GM12892 (cell line): ENCODE results near the gene ATF6.

Source experiments
- DNase-seq: peaks from one replicate; pipeline ENCODE4 v3.0.0; 2011; ENCODE audit not compliant: insufficient read length
- FAIRE-seq: peaks from 2 replicates; lab custom pipeline; 2011; peaks lifted over from hg19 to GRCh38; lab: Jason Lieb, UNC
- POLR2A ChIP-seq: IDR thresholded peaks from 2 replicates; pipeline ENCODE4 v1.6.1; 2011; ENCODE audit warnings: low read depth, low read length, control low read depth
- POLR2AphosphoS5 ChIP-seq: IDR thresholded peaks from 2 replicates; pipeline ENCODE4 v1.6.1; 2011; ENCODE audit warnings: low read depth, low read length, control low read depth
- TAF1 ChIP-seq: IDR thresholded peaks from 2 replicates; pipeline ENCODE4 v1.6.1; 2011; ENCODE audit warnings: low read depth, mild to moderate bottlenecking, control low read depth, low read length, borderline replicate concordance

Gene ATF6

DNA sequence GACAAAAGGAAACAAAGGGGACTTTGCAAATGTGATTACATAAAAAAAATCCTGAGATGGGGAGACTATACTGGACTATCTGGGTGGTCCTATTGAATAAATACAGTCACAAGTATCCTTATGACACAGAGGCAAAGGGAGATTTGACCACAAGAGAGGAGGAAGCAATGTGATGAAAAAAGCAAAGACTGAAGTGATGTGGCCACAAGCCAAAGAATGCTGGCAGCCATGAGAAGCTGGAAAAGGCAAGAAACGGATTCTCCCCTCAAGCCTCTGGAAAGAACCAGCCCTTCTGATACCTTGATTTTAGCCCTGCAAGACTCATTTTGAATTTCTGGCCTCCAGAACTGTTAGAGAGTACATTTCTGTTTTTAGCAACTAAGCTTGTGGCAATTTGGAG lies 221.2 kb downstream of the ATF6 start:
- DNase-seq: no peak
- FAIRE-seq: no peak
- TF ChIP-seq POLR2A (no peak), TAF1 (no peak), POLR2AphosphoS5 (no peak)

DNA sequence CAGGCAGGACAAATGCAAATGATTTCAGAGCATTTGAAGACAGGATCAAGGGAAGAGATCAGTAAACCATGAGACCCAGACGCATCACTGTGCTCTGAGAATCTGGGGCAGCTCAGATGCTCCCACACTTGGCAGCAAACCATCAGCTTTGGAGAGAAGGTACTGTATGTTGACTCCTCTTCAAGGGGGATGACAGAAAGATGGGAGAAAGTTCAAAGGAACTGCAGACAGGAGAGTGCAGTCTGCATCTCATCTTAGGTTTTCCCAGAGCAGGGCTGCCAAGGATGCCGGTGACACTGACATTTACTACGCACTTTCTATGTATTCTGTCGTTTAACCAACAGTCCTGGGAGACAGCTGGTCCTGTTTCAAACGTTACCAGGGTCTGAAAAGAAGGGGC lies 221.8 kb downstream of the ATF6 start:
- FAIRE-seq (no peak), DNase-seq (no peak)
- TF ChIP-seq POLR2A: no peak
- no peak for TF ChIP-seq TAF1
- no peak for TF ChIP-seq POLR2AphosphoS5

DNA sequence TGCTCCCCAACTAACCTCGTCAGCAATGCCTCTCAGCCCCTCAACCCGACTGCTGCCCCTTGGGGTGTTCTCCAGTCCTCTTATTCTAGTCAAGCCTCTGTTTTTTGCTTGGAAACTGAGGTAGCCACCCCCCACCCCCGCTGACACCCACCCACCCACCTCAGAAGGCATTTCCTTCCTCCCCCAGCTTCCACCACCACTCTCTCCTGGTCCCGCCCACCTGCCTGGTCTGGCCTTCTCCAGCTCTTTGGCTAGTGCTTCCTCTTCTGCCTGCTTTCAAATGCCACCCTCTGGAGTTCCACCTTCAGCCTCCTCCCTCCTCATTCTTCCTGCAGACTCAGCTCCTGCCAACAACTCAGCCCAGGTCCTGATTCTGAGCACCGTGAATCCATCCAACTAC lies 222.3 kb downstream of the ATF6 start:
- DNase-seq (no peak), FAIRE-seq (no peak)
- TF ChIP-seq POLR2AphosphoS5 (no peak), POLR2A (no peak), TAF1 (no peak)

DNA sequence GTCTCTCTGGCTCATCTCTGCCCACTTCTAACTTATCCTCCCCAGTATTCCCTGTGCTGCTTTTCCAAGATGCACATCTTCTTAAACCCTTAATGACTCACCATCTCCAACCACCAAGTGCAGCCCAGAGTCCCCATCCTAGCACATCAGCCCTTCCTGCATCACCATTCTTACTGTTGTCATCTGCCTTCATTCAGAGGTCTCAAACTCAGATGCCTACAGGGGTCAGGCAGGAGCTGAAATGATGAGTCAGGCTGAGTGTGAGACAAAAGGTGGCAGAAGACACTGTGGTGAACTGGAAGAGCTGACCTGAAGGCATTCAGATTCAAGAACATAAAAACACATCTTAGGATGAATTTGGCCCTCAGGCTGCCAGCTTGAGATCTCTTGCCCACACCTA lies 223.0 kb downstream of the ATF6 start:
- FAIRE-seq (no peak), DNase-seq (no peak)
- TF ChIP-seq TAF1 (no peak), POLR2A (no peak), POLR2AphosphoS5 (no peak)

DNA sequence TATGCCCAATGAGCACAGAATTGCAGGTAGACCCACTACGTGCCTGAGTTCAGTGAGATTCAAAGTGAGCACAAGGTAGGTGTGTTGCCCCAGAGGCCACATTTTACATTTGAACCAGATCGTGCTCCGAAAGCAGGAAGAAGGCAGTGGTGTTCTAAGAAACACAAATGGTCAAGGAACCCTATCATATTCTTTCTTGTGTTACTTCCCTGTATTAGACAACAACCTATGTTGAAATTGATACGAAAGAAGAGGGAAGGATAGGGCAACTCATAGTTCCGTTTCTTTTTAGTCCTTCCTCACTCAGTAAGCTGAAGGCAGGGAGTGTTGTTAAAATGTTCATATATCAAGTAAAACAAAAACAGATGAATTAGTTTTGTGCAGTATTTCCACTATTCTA lies 223.7 kb downstream of the ATF6 start:
- no peak for FAIRE-seq
- DNase-seq: no peak
- no peak for TF ChIP-seq TAF1
- no peak for TF ChIP-seq POLR2A
- no peak for TF ChIP-seq POLR2AphosphoS5

DNA sequence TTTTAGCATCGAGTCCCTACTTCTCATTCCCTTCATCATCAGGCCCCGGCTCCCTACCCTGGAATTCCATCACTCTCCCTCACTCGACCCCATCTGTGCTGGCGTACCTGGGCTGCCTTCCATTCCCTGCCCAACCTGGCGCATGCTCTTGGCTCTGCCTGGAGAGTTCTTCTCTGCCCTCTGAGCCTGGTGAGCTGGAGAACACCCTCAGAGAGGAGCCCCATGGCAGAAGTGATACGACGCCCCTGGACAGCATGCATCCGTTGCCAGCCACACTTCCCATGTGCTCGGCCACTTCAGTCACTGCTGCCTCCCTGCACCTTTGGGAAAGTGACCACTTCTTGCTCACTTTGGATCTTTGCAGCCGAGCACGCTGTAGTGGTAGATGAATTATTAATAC lies 227.5 kb downstream of the ATF6 start:
- FAIRE-seq: no peak

DNA sequence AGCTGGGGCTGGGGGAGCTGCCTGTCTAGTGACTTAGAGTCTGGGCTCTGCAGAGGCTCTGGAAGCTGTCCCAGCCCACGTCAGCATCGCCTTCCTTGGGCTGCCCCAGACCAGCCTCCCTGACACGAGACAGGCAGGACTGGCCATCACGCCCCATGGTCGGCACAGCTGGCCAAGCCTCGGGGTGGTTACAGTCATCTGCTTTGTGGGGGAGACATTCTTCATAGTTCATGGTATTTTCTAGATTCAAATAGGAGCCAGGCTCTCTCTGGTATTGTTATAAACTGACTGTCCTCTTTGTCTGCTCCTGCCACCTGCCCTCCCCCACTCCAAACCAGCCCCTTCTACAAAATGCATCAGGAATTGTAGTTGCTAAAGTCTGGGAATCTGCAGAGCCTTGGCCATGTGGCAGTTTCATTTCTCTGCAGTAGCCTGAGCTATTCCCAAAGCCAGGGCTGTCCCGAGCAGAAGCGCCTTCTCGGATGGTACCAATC lies 228.1 kb downstream of the ATF6 start:
- FAIRE-seq (no peak), DNase-seq (no peak)
- TF ChIP-seq POLR2A (no peak), TAF1 (no peak), POLR2AphosphoS5 (no peak)

More for the DNA sequence above, 227.5 kb downstream of the ATF6 start:
- no peak for DNase-seq
- no peak for TF ChIP-seq TAF1
- TF ChIP-seq POLR2AphosphoS5: no peak
- no peak for TF ChIP-seq POLR2A

DNA sequence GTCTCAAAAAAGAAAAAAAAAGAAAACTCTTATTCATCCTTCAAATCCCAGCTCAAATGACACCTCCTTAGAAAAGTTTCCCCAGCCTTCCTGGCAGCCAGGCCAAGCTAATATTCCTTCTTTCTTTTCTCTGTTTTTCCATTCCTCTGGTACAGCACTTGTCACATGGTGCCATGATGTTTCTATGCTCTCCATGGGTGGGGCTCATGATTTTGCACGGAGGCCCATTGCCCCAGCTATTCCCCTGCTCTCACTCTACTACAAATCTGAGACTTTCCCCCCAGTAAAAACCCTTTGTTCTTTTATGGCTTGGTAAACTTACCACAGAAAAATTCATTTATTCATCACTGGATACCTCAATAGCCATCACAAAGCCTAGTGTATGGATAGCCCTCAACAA lies 231.0 kb downstream of the ATF6 start:
- DNase-seq (no peak), FAIRE-seq (no peak)
- TF ChIP-seq POLR2A (no peak), POLR2AphosphoS5 (no peak), TAF1 (no peak)

DNA sequence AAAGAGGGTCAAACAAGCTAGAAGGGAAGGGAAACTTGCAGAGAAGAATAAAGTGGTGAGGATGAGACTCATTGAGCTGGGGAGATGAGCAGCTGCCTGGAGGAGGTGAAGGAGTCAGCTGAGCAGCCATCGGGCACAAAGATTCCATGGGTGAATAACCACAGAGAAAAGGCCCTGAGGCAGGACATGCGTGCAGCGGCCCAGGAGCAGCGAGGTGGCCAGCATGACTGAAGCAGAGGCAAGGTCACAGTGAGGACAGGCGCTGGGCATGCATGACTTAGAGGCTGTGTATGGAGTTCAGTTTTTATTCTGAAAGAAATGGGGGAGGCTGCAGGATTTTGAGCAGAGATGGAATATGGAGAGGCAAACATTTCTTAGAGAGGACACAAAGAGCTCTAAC lies 232.7 kb downstream of the ATF6 start:
- TF ChIP-seq POLR2A (no peak), TAF1 (no peak), POLR2AphosphoS5 (no peak)
- FAIRE-seq (no peak), DNase-seq (no peak)

DNA sequence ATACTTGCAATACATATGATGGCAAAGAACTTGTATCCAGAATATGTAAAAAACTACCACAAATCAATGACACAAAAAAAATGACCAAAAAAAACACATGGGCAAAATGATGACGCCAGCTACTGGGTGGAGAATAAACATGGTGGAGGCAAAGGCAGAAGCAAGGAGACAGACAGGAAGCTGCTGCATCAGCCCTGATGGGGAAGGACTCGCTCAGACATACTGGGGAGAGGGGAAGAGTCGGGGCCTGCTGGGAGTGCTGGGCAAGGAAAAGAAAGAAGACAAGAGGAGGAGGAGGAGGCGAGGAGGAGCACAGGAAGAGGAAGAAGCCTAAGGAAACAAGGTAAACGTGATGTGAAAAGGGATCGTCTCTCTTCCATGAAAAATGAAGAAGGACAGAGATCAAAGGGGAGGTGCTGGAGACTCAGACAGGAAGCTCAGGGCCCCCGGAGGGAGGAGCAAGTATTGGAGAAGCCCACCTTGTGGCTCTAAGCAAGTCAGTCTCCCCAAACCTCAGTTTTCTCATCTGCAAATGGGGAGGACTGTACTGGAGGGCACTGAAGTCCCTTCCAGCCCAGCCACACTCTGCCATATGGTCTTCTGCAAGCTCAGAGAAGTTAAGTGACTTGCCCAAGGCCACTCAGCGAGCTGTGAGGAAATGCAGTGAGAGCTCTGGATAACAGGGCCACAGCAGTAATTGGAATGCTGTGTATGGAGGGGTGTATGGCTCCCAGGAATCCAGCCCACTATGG lies 233.4 kb downstream of the ATF6 start:
- no peak for TF ChIP-seq POLR2AphosphoS5
- TF ChIP-seq TAF1: no peak
- no peak for TF ChIP-seq POLR2A
- FAIRE-seq (no peak), DNase-seq (no peak)

DNA sequence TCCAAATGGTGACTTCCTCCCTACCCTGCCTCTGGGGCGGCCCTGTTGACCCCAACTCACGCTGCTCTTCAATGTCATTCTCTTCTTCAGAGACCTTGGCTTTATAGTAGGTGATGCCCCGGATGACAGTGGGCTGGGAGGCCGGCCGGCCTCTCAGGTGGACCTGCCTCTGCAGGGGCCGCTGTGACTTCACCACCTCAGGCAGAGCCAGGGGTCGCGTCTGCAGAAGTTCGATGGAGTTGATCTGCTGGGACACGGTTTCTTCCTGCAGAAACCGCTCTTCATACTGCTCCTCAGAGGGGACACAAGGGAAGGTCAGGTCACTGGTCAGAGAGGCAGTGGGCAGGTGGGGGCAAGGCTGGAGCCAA lies 233.9 kb downstream of the ATF6 start:
- DNase-seq: no peak
- TF ChIP-seq POLR2AphosphoS5: no peak
- FAIRE-seq: no peak

DNA sequence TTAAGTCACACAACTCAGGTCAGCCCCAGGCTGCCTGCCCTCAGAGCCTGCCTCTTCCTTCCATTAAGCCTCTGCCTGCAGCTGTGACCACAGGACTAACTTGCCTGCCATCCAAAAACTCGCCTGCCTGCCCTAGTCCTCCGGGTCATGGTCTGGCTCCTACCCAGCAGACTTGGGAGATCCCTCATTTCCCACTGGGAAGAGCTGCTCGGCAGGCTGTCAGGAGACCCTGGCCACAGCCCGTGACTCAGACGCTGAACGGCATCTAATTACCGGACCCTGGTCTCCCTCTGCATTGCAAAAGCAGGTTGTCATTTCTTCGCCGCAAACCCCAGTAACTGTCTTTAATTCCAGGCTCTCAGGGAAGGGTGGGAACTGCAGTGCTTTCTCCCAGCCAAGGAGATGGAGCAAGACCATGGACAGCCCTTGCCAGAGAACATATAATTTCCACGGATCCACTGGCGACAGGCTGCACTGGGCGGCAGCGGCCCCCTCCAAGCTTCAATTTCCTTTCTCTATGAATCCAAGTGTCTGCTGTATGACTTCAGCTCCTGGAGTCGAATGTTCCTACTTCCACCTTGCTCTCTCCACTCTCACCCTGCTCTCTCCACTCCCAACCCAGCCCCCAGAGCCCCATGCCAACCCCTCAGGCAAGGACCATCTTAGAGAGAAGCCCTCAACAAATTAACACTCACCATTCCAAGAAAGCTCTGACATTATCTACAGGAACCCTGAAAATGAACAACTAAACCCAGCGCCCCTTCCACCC lies 237.1 kb downstream of the ATF6 start:
- TF ChIP-seq POLR2AphosphoS5 (no peak), POLR2A (no peak), TAF1 (no peak)
- no peak for FAIRE-seq
- DNase-seq: no peak
